OCI-LY1 (cell line): ENCODE measurements around the gene CALU.

Source experiments
- EZH2 ChIP-seq: fragments of 200-600 bp; sonication (generic), shearing (Covaris generic); IDR thresholded peaks from 2 replicates; pipeline ENCODE4 v1.8.0; 2017; ENCODE audit warnings: borderline replicate concordance, mixed run types, mild to moderate bottlenecking, antibody characterized with exemption, low read length, moderate library complexity, mixed read lengths
- TF ChIP-seq, protein P1 (sequence below): fragments of 200-600 bp; sonication (generic), shearing (Covaris generic); IDR thresholded peaks from 2 replicates; pipeline ENCODE4 v1.5.1; 2017; ENCODE audit warnings: mild to moderate bottlenecking, antibody characterized with exemption, low read length, moderate library complexity, mixed read lengths

DNA sequence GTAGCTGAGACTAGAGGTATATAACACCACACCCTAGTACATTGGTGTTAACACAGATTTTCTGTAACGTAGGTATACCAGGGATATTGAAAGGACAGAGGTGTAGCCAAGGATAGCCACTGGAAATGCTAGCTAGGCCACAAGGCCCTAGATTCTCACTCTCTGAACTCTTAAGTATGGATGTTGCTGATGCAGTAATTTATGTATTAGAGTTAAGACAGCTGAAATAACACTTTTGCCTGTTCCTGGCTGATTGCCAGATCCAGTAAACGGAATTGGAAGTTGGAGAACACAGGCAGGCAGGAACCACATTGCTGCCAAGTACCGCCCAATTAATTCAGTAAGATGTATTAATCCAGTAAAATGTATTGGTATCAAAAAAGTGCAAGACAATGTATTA lies 1.8 kb downstream of the CALU start:
- TF ChIP-seq, protein P1, sequence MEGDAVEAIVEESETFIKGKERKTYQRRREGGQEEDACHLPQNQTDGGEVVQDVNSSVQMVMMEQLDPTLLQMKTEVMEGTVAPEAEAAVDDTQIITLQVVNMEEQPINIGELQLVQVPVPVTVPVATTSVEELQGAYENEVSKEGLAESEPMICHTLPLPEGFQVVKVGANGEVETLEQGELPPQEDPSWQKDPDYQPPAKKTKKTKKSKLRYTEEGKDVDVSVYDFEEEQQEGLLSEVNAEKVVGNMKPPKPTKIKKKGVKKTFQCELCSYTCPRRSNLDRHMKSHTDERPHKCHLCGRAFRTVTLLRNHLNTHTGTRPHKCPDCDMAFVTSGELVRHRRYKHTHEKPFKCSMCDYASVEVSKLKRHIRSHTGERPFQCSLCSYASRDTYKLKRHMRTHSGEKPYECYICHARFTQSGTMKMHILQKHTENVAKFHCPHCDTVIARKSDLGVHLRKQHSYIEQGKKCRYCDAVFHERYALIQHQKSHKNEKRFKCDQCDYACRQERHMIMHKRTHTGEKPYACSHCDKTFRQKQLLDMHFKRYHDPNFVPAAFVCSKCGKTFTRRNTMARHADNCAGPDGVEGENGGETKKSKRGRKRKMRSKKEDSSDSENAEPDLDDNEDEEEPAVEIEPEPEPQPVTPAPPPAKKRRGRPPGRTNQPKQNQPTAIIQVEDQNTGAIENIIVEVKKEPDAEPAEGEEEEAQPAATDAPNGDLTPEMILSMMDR = no peak
- TF ChIP-seq EZH2 = no peak
